OCI-LY1 (cell line): ENCODE data around the gene SS18L1.

Source experiments
- H2AFZ ChIP-seq: fragments of 200-600 bp; sonication (generic), shearing (Covaris generic); 2 replicates; pipeline ENCODE4 v1.6.0; 2014; ENCODE audit warnings: antibody characterized with exemption, mild to moderate bottlenecking, low read length
- H3F3A ChIP-seq: fragments of 200-600 bp; sonication (generic), shearing (Covaris generic); 2 replicates; pipeline ENCODE4 v1.6.0; 2014; ENCODE audit warnings: mild to moderate bottlenecking, antibody characterized with exemption, low read length, moderate library complexity; ENCODE audit not compliant: insufficient read depth
- H3K27ac ChIP-seq: fragments of 200-600 bp; sonication (generic); 2 replicates; pipeline ENCODE4 v1.5.1; 2014; ENCODE audit warnings: low read length, mixed run types, mild to moderate bottlenecking, low read depth; ENCODE audit not compliant: poor library complexity, severe bottlenecking
- H3K27me3 ChIP-seq: fragments of 200-600 bp; sonication (generic); 2 replicates; pipeline ENCODE4 v1.6.0; 2014; ENCODE audit warnings: antibody characterized with exemption, mild to moderate bottlenecking, low read length, moderate library complexity; ENCODE audit not compliant: insufficient read depth
- H3K36me3 ChIP-seq: fragments of 200-600 bp; sonication (generic); 2 replicates; pipeline ENCODE4 v1.6.1; 2014; ENCODE audit warnings: mild to moderate bottlenecking, antibody characterized with exemption, low read length, moderate library complexity, mixed read lengths; ENCODE audit not compliant: insufficient read depth
- H3K4me1 ChIP-seq: fragments of 200-600 bp; sonication (generic); 2 replicates; pipeline ENCODE4 v1.5.1; 2014; ENCODE audit warnings: mild to moderate bottlenecking, low read length, moderate library complexity; ENCODE audit not compliant: insufficient read depth, severe bottlenecking
- H3K4me2 ChIP-seq: fragments of 200-600 bp; sonication (generic), shearing (Covaris generic); 2 replicates; pipeline ENCODE4 v1.6.1; 2014; ENCODE audit warnings: low read length
- H3K4me3 ChIP-seq: fragments of 200-600 bp; sonication (generic); 2 replicates; pipeline ENCODE4 v1.5.1; 2014; ENCODE audit warnings: low read length, low read depth, mild to moderate bottlenecking, mixed read lengths; ENCODE audit not compliant: poor library complexity, severe bottlenecking
- H3K79me2 ChIP-seq: fragments of 200-600 bp; shearing (Covaris generic); 2 replicates; pipeline ENCODE4 v1.6.1; 2016; ENCODE audit warnings: mixed run types, low read length, mixed read lengths; ENCODE audit not compliant: insufficient read depth
- H3K9ac ChIP-seq: fragments of 200-600 bp; sonication (generic), shearing (Covaris generic); 2 replicates; pipeline ENCODE4 v1.6.1; 2014; ENCODE audit warnings: mild to moderate bottlenecking, low read length, mixed read lengths
- H3K9me2 ChIP-seq: fragments of 200-600 bp; sonication (generic), shearing (Covaris generic); 2 replicates; pipeline ENCODE4 v1.6.1; 2014; ENCODE audit warnings: low read depth, mild to moderate bottlenecking, low read length, mixed read lengths
- H3K9me3 ChIP-seq: fragments of 200-600 bp; shearing (Covaris generic); 2 replicates; pipeline ENCODE4 v1.6.1; 2014; ENCODE audit warnings: low read length, mixed read lengths
- H4K20me1 ChIP-seq: fragments of 200-600 bp; sonication (generic), shearing (Covaris generic); 2 replicates; pipeline ENCODE4 v1.6.0; 2016; ENCODE audit warnings: mild to moderate bottlenecking, low read length; ENCODE audit not compliant: insufficient read depth
- CTCF ChIP-seq: fragments of 200-600 bp; sonication (generic), shearing (Covaris generic); IDR thresholded peaks from 2 replicates; pipeline ENCODE4 v1.5.1; 2017; ENCODE audit warnings: mild to moderate bottlenecking, antibody characterized with exemption, low read length, moderate library complexity, mixed read lengths
- EZH2 ChIP-seq: fragments of 200-600 bp; sonication (generic), shearing (Covaris generic); IDR thresholded peaks from 2 replicates; pipeline ENCODE4 v1.8.0; 2017; ENCODE audit warnings: borderline replicate concordance, mixed run types, mild to moderate bottlenecking, antibody characterized with exemption, low read length, moderate library complexity, mixed read lengths

Gene SS18L1

GRCh38 chr20:62160876-62161275 is 17.3 kb downstream of the SS18L1 start:
- TF ChIP-seq CTCF: no peak
- no peak for TF ChIP-seq EZH2
- Histone ChIP-seq H3K27ac (no peak overlapping the region), H3K36me3 (peaks cover 3% of the 10 kb centered on the region; the same call in 1 of the 2 replicates), H4K20me1 (no peaks in the 10 kb centered on the region), H2AFZ (no peak overlapping the region), H3K4me1 (peaks cover 3% of the 10 kb centered on the region), H3K27me3 (no peaks in the 10 kb centered on the region), H3K79me2 (no peaks in the 10 kb centered on the region), H3K9me2 (no peaks in the 10 kb centered on the region), H3K9me3 (no peaks in the 10 kb centered on the region), H3K9ac (no peak overlapping the region), H3F3A (no peaks in the 10 kb centered on the region), H3K4me3 (no peak overlapping the region), H3K4me2 (no peak overlapping the region)

GRCh38 chr20:62161347-62161746 is 17.8 kb downstream of the SS18L1 start:
- H3K9me3 ChIP-seq: no peaks in the 10 kb centered on the region
- H3K79me2 ChIP-seq: no peaks in the 10 kb centered on the region
- H3K27me3 ChIP-seq: no peaks in the 10 kb centered on the region
- H3K4me1 ChIP-seq: peaks cover 3% of the 10 kb centered on the region
- no peaks in the 10 kb centered on the region for H4K20me1 ChIP-seq
- H3K9me2 ChIP-seq: no peaks in the 10 kb centered on the region
- peaks cover 3% of the 10 kb centered on the region; the same call in 1 of the 2 replicates for H3K36me3 ChIP-seq
- H2AFZ ChIP-seq: no peak overlapping the region
- no peak for TF ChIP-seq EZH2
- no peak overlapping the region for H3K9ac ChIP-seq
- H3K4me3 ChIP-seq: no peak overlapping the region
- no peak overlapping the region for H3K27ac ChIP-seq
- no peak overlapping the region for H3K4me2 ChIP-seq
- no peaks in the 10 kb centered on the region for H3F3A ChIP-seq

- no peak for TF ChIP-seq EZH2
- TF ChIP-seq CTCF: no peak
- H2AFZ ChIP-seq: no peak overlapping the region
- no peaks in the 10 kb centered on the region for H3K4me1 ChIP-seq
- H3F3A ChIP-seq: no peaks in the 10 kb centered on the region
- no peak overlapping the region for H3K9ac ChIP-seq
- no peaks in the 10 kb centered on the region for H3K9me2 ChIP-seq
- no peak overlapping the region for H3K27ac ChIP-seq
- no peak overlapping the region for H3K4me2 ChIP-seq
- H3K9me3 ChIP-seq: no peaks in the 10 kb centered on the region
- no peaks in the 10 kb centered on the region for H3K27me3 ChIP-seq
- no peaks in the 10 kb centered on the region for H4K20me1 ChIP-seq
- peaks cover 3% of the 10 kb centered on the region; the same call in 1 of the 2 replicates for H3K36me3 ChIP-seq
- no peaks in the 10 kb centered on the region for H3K79me2 ChIP-seq
- no peak overlapping the region for H3K4me3 ChIP-seq
These were observed 19.4 kb downstream of the SS18L1 start for GRCh38 chr20:62162765-62163484.

- Histone ChIP-seq H3K79me2 (no peaks in the 10 kb centered on the region), H4K20me1 (no peaks in the 10 kb centered on the region), H2AFZ (no peak overlapping the region), H3K27me3 (no peaks in the 10 kb centered on the region), H3K9ac (no peak overlapping the region), H3K9me3 (no peaks in the 10 kb centered on the region), H3K27ac (no peak overlapping the region), H3K9me2 (no peaks in the 10 kb centered on the region), H3K4me1 (no peaks in the 10 kb centered on the region), H3K4me2 (no peak overlapping the region), H3F3A (no peaks in the 10 kb centered on the region), H3K4me3 (no peak overlapping the region), H3K36me3 (peaks cover 3% of the 10 kb centered on the region; the same call in 1 of the 2 replicates)
- no peak for TF ChIP-seq CTCF
- TF ChIP-seq EZH2: no peak
These were observed 19.9 kb downstream of the SS18L1 start for GRCh38 chr20:62163485-62163865.
